ENCODE data around the gene SERPINA9.

SERPINA9 gene

GRCh38 chr14:94465042-94465441, 11.0 kb downstream of the SERPINA9 start:
- no peaks in the 10 kb centered on the region for H3K4me1 ChIP-seq (ENCODE audit: control insufficient read depth in 5 of 5, insufficient read depth in 5 of 5, low read length in 5 of 5)
- H3K27ac ChIP-seq (ENCODE audit: low read depth, low read length) = no peak overlapping the region
- no peak overlapping the region for H3K4me3 ChIP-seq (ENCODE audit: low read depth in 1 of 5, low read length in 5 of 5)
- no peak overlapping the region for H3K9ac ChIP-seq (ENCODE audit: low read length in 5 of 5)
- H3K36me3 ChIP-seq (ENCODE audit: control insufficient read depth in 5 of 5, insufficient read depth in 5 of 5, low read length in 5 of 5) = no peaks in the 10 kb centered on the region
- peaks cover 0 to 7% (median 3%) of the 10 kb centered on the region in 5 donors for H3K27me3 ChIP-seq (ENCODE audit: control insufficient read depth in 5 of 5, insufficient read depth in 4 of 5, low read length in 5 of 5)
- peaks cover 8 to 23% (median 21%) of the 10 kb centered on the region in 5 donors for H3K9me3 ChIP-seq (ENCODE audit: control insufficient read depth in 5 of 5, low read length in 5 of 5)

GRCh38 chr14:94464290-94464689, 11.7 kb downstream of the SERPINA9 start:
- H3K4me3 ChIP-seq (ENCODE audit: low read depth in 1 of 5, low read length in 5 of 5) = peak overlapping the region in 1 of 5 donors; percentile 18
- H3K9me3 ChIP-seq (ENCODE audit: control insufficient read depth in 5 of 5, low read length in 5 of 5) = peaks cover 8 to 23% (median 21%) of the 10 kb centered on the region in 5 donors
- H3K27me3 ChIP-seq (ENCODE audit: control insufficient read depth in 5 of 5, insufficient read depth in 4 of 5, low read length in 5 of 5) = peaks cover 0 to 7% (median under 1%) of the 10 kb centered on the region in 5 donors
- no peaks in the 10 kb centered on the region for H3K4me1 ChIP-seq (ENCODE audit: control insufficient read depth in 5 of 5, insufficient read depth in 5 of 5, low read length in 5 of 5)
- no peak overlapping the region for H3K27ac ChIP-seq (ENCODE audit: low read depth, low read length)
- H3K9ac ChIP-seq (ENCODE audit: low read length in 5 of 5) = no peak overlapping the region
- no peaks in the 10 kb centered on the region for H3K36me3 ChIP-seq (ENCODE audit: control insufficient read depth in 5 of 5, insufficient read depth in 5 of 5, low read length in 5 of 5)

GRCh38 chr14:94462763-94463572, 13.0 kb downstream of the SERPINA9 start:
- H3K4me3 ChIP-seq (ENCODE audit: low read depth in 1 of 5, low read length in 5 of 5) = no peak overlapping the region
- H3K27me3 ChIP-seq (ENCODE audit: control insufficient read depth in 5 of 5, insufficient read depth in 4 of 5, low read length in 5 of 5) = peaks cover 0 to 2% (median 0%) of the 10 kb centered on the region in 5 donors
- no peaks in the 10 kb centered on the region for H3K36me3 ChIP-seq (ENCODE audit: control insufficient read depth in 5 of 5, insufficient read depth in 5 of 5, low read length in 5 of 5)
- H3K27ac ChIP-seq (ENCODE audit: low read depth, low read length) = no peak overlapping the region
- H3K9me3 ChIP-seq (ENCODE audit: control insufficient read depth in 5 of 5, low read length in 5 of 5) = peaks cover 8 to 27% (median 25%) of the 10 kb centered on the region in 5 donors
- H3K9ac ChIP-seq (ENCODE audit: low read length in 5 of 5) = no peak overlapping the region
- H3K4me1 ChIP-seq (ENCODE audit: control insufficient read depth in 5 of 5, insufficient read depth in 5 of 5, low read length in 5 of 5) = peaks cover 0 to 4% (median 0%) of the 10 kb centered on the region in 5 donors

GRCh38 chr14:94462219-94462551, 13.8 kb downstream of the SERPINA9 start:
- no peak overlapping the region for H3K4me3 ChIP-seq (ENCODE audit: low read depth in 1 of 5, low read length in 5 of 5)
- H3K27me3 ChIP-seq (ENCODE audit: control insufficient read depth in 5 of 5, insufficient read depth in 4 of 5, low read length in 5 of 5) = peaks cover 0 to 2% (median 0%) of the 10 kb centered on the region in 5 donors
- H3K9me3 ChIP-seq (ENCODE audit: control insufficient read depth in 5 of 5, low read length in 5 of 5) = peaks cover 8 to 27% (median 25%) of the 10 kb centered on the region in 5 donors
- H3K36me3 ChIP-seq (ENCODE audit: control insufficient read depth in 5 of 5, insufficient read depth in 5 of 5, low read length in 5 of 5) = no peaks in the 10 kb centered on the region
- no peak overlapping the region for H3K27ac ChIP-seq (ENCODE audit: low read depth, low read length)
- no peak overlapping the region for H3K9ac ChIP-seq (ENCODE audit: low read length in 5 of 5)
- peaks cover 0 to 4% (median 0%) of the 10 kb centered on the region in 5 donors for H3K4me1 ChIP-seq (ENCODE audit: control insufficient read depth in 5 of 5, insufficient read depth in 5 of 5, low read length in 5 of 5)

GRCh38 chr14:94461526-94462218, 14.3 kb downstream of the SERPINA9 start:
- Histone ChIP-seq H3K27me3 (ENCODE audit: control insufficient read depth in 5 of 5, insufficient read depth in 4 of 5, low read length in 5 of 5) (peaks cover 0 to 2% (median 0%) of the 10 kb centered on the region in 5 donors), H3K9ac (ENCODE audit: low read length in 5 of 5) (no peak overlapping the region), H3K27ac (ENCODE audit: low read depth, low read length) (no peak overlapping the region), H3K36me3 (ENCODE audit: control insufficient read depth in 5 of 5, insufficient read depth in 5 of 5, low read length in 5 of 5) (no peaks in the 10 kb centered on the region), H3K4me3 (ENCODE audit: low read depth in 1 of 5, low read length in 5 of 5) (no peak overlapping the region), H3K9me3 (ENCODE audit: control insufficient read depth in 5 of 5, low read length in 5 of 5) (peaks cover 8 to 31% (median 25%) of the 10 kb centered on the region in 5 donors), H3K4me1 (ENCODE audit: control insufficient read depth in 5 of 5, insufficient read depth in 5 of 5, low read length in 5 of 5) (peaks cover 0 to 4% (median 0%) of the 10 kb centered on the region in 5 donors)

- Histone ChIP-seq H3K27me3 (ENCODE audit: control insufficient read depth in 5 of 5, insufficient read depth in 4 of 5, low read length in 5 of 5) (peaks cover 0 to 2% (median 0%) of the 10 kb centered on the region in 5 donors), H3K9me3 (ENCODE audit: control insufficient read depth in 5 of 5, low read length in 5 of 5) (peaks cover 8 to 27% (median 21%) of the 10 kb centered on the region in 5 donors), H3K9ac (ENCODE audit: low read length in 5 of 5) (no peak overlapping the region), H3K4me3 (ENCODE audit: low read depth in 1 of 5, low read length in 5 of 5) (no peak overlapping the region), H3K36me3 (ENCODE audit: control insufficient read depth in 5 of 5, insufficient read depth in 5 of 5, low read length in 5 of 5) (no peaks in the 10 kb centered on the region), H3K27ac (ENCODE audit: low read depth, low read length) (no peak overlapping the region), H3K4me1 (ENCODE audit: control insufficient read depth in 5 of 5, insufficient read depth in 5 of 5, low read length in 5 of 5) (peaks cover 0 to 4% (median 0%) of the 10 kb centered on the region in 5 donors)
These were observed 15.2 kb downstream of the SERPINA9 start for GRCh38 chr14:94460631-94461416.

- peaks cover 0 to 4% (median 0%) of the 10 kb centered on the region in 5 donors for H3K4me1 ChIP-seq (ENCODE audit: control insufficient read depth in 5 of 5, insufficient read depth in 5 of 5, low read length in 5 of 5)
- no peak overlapping the region for H3K9ac ChIP-seq (ENCODE audit: low read length in 5 of 5)
- H3K4me3 ChIP-seq (ENCODE audit: low read depth in 1 of 5, low read length in 5 of 5) = no peak overlapping the region
- no peaks in the 10 kb centered on the region for H3K36me3 ChIP-seq (ENCODE audit: control insufficient read depth in 5 of 5, insufficient read depth in 5 of 5, low read length in 5 of 5)
- no peak overlapping the region for H3K27ac ChIP-seq (ENCODE audit: low read depth, low read length)
- H3K27me3 ChIP-seq (ENCODE audit: control insufficient read depth in 5 of 5, insufficient read depth in 4 of 5, low read length in 5 of 5) = peaks cover 0 to 2% (median 0%) of the 10 kb centered on the region in 5 donors
- peaks cover 0 to 11% (median 4%) of the 10 kb centered on the region in 5 donors for H3K9me3 ChIP-seq (ENCODE audit: control insufficient read depth in 5 of 5, low read length in 5 of 5)
These were observed 17.3 kb downstream of the SERPINA9 start for GRCh38 chr14:94458558-94459205.

GRCh38 chr14:94458096-94458495, 17.9 kb downstream of the SERPINA9 start:
- peaks cover 0 to 4% (median 0%) of the 10 kb centered on the region in 5 donors for H3K4me1 ChIP-seq (ENCODE audit: control insufficient read depth in 5 of 5, insufficient read depth in 5 of 5, low read length in 5 of 5)
- no peak overlapping the region for H3K9ac ChIP-seq (ENCODE audit: low read length in 5 of 5)
- H3K27me3 ChIP-seq (ENCODE audit: control insufficient read depth in 5 of 5, insufficient read depth in 4 of 5, low read length in 5 of 5) = peaks cover 0 to 2% (median 0%) of the 10 kb centered on the region in 5 donors
- H3K9me3 ChIP-seq (ENCODE audit: control insufficient read depth in 5 of 5, low read length in 5 of 5) = peaks cover 0 to 11% (median 4%) of the 10 kb centered on the region in 5 donors
- H3K4me3 ChIP-seq (ENCODE audit: low read depth in 1 of 5, low read length in 5 of 5) = no peak overlapping the region
- H3K27ac ChIP-seq (ENCODE audit: low read depth, low read length) = no peak overlapping the region
- no peaks in the 10 kb centered on the region for H3K36me3 ChIP-seq (ENCODE audit: control insufficient read depth in 5 of 5, insufficient read depth in 5 of 5, low read length in 5 of 5)

- Histone ChIP-seq H3K4me1 (ENCODE audit: control insufficient read depth in 5 of 5, insufficient read depth in 5 of 5, low read length in 5 of 5) (peaks cover 0 to 4% (median 0%) of the 10 kb centered on the region in 5 donors), H3K9me3 (ENCODE audit: control insufficient read depth in 5 of 5, low read length in 5 of 5) (peaks cover 0 to 11% (median 4%) of the 10 kb centered on the region in 5 donors), H3K27me3 (ENCODE audit: control insufficient read depth in 5 of 5, insufficient read depth in 4 of 5, low read length in 5 of 5) (peaks cover 0 to 6% (median 4%) of the 10 kb centered on the region in 5 donors), H3K4me3 (ENCODE audit: low read depth in 1 of 5, low read length in 5 of 5) (no peak overlapping the region), H3K9ac (ENCODE audit: low read length in 5 of 5) (no peak overlapping the region), H3K27ac (ENCODE audit: low read depth, low read length) (no peak overlapping the region), H3K36me3 (ENCODE audit: control insufficient read depth in 5 of 5, insufficient read depth in 5 of 5, low read length in 5 of 5) (no peaks in the 10 kb centered on the region)
These were observed 20.1 kb downstream of the SERPINA9 start for GRCh38 chr14:94455928-94456327.
